ENCODE measurements around the gene TBX6.

- TF ChIP-seq CTCF (IDR thresholded peaks at IDR 0.05): no peak
- no peak for TF ChIP-seq POLR2A (IDR thresholded peaks at IDR 0.05; ENCODE audit: low read depth)
- TF ChIP-seq EP300 (IDR thresholded peaks at IDR 0.05): no peak
These were observed 36.3 kb upstream of the TBX6 start for GRCh38 chr16:30127993-30128392.

All from esophagus muscularis mucosa (tissue), 4 donors.